Ovary (tissue), 3 donors: Measurements from ENCODE around the gene EGFLAM.

Experiments
- CTCF ChIP-seq, 3 donors: fragments of 450-650 bp in 2 of 3; fragments of 200-600 bp in 1 of 3; IDR thresholded peaks; one replicate each; pipeline versions ENCODE4 v1.5.1 to v1.8.0; 2016 to 2022; ENCODE audit warnings: antibody characterized with exemption in 3 of 3, mild to moderate bottlenecking in 1 of 3
- POLR2A ChIP-seq: fragments of 450-650 bp; IDR thresholded peaks from one replicate; pipeline ENCODE4 v1.6.1; 2017; ENCODE audit warnings: antibody characterized with exemption, mild to moderate bottlenecking, moderate library complexity
- donor health status: DM: no; HTN: no; CAD: no.

- no peak for TF ChIP-seq CTCF (IDR thresholded peaks at IDR 0.05)
- TF ChIP-seq POLR2A, result no peak
Observed at GRCh38 chr5:38451074-38451725, 192.8 kb downstream of the EGFLAM start.
